NT2/D1 (cell line): ENCODE results near the gene ADGRF1.

Experiments
- SUZ12 ChIP-seq: IDR thresholded peaks from 2 replicates; pipeline ENCODE4 v1.6.1; 2011; ENCODE audit not compliant: insufficient read length, insufficient read depth; ENCODE audit errors: extremely low read depth
- YY1 ChIP-seq: IDR thresholded peaks from 2 replicates; pipeline ENCODE4 v1.6.1; 2011; ENCODE audit not compliant: insufficient read length, insufficient read depth

DNA sequence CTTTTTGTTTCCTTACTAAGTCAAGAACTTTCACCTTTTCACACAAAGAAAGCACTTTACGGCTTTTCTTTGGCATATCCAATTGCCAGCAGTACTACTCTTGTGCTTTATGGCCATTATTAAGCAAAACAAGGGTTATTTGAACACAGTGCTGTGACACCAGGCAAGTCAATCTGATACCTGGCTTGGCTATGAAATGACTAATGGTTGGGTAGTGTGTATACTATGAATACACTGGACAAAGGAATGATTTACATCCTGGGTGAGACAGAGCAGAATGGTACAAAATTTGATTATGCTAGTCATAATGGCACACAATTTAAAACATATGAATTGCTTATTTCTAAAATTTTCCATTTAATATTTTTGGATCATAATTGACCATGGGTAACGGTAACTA is 22.1 kb upstream of the ADGRF1 start:
- TF ChIP-seq YY1 (no peak), SUZ12 (no peak)
